ENCODE results near the gene PRDM1. TPM values are rescaled to one million over a fixed set of nuclear protein-coding genes. Genes with fewer than 3 reads are reported as not detected.

Gene PRDM1
- total and polyA plus RNA-seq, 2 of the 13 experiments (the other 11 are each of a cell fraction or from before 2014, with no cell fraction given) = 0.13 TPM; not detected in 1

DNA sequence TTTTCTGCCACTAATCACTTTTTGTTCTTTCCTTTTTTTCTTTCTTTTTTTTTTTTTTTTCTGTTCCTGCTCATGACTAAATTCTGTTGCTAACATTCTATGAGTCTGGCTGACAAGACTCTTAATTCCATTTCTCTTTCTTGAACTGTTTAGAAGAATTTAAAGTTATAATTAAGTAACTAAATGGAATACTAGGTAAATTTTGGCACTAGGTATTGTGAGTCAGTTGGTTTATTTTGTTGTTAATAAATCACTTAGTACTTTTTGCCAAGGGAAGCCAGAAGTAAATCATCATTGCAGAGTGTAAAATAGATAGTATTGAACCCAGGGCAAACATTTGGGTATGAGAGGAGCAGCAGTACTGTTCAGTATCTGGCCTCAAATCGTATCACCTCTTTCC lies 42.0 kb upstream of the PRDM1 start:
- ChIA-PET POLR2A (no interaction called here), CTCF (ENCODE audit: low intra/inter-chr PET ratio, low total read pairs) (no interaction called here)
- 0% methylated on average over 1 of the region's 1 CpG for WGBS (ENCODE audit: low lambda C conversion rate)
- Histone ChIP-seq H3K9me3 (ENCODE audit: low read length) (no peaks in the 10 kb centered on the region), H3K27me3 (ENCODE audit: control insufficient read depth in 1 of 2, insufficient read depth in 2 of 2, low read length in 2 of 2) (peaks cover 0 to 14% of the 10 kb centered on the region in 2 experiments; a peak in 1 of 5 replicates), H2AFZ (ENCODE audit: low read length) (no peak overlapping the region), H4K20me1 (ENCODE audit: insufficient read depth, low read length) (no peaks in the 10 kb centered on the region), H3K4me1 (ENCODE audit: insufficient read depth, low read length) (0 out of 2 replicates have a peak, but pooled peaks cover 5% of the 10 kb centered on the region), H3K4me3 (replicated peaks in 1 of 3; ENCODE audit: insufficient read depth in 1 of 3, low read depth in 2 of 3, low read length in 3 of 3) (no peak overlapping the region), H3K9ac (ENCODE audit: insufficient read depth, low read depth, low read length) (no peak overlapping the region), H3K36me3 (replicated peaks in 1 of 2; ENCODE audit: control insufficient read depth in 1 of 2, insufficient read depth in 2 of 2, low read length in 2 of 2) (no peaks in the 10 kb centered on the region), H3K27ac (ENCODE audit: extremely low read length, insufficient read depth, low read length) (no peak overlapping the region), H3K79me2 (ENCODE audit: insufficient read depth, low read length) (no peaks in the 10 kb centered on the region), H3K4me2 (ENCODE audit: low read depth, low read length) (no peak overlapping the region)
- in situ Hi-C loops (cut with HindIII; ENCODE audit: extremely low pct_ligation_motif_present, low pct_unique_long_range_greater_than_20kb) (no loop called here), intact Hi-C loops (cut with micrococcal nuclease; ENCODE audit: unreplicated experiment) (no loop called here)
- TF ChIP-seq AHR (CRISPR knock-in tag; IDR thresholded peaks at IDR 0.05) (no peak), ZNF713 (CRISPR knock-in tag; IDR thresholded peaks at IDR 0.05) (no peak), RXRA (CRISPR knock-in tag; IDR thresholded peaks at IDR 0.05) (no peak), ZSCAN12 (CRISPR knock-in tag; IDR thresholded peaks at IDR 0.05) (no peak), ZBTB21 (CRISPR knock-in tag; IDR thresholded peaks at IDR 0.05) (no peak), ZNF296 (CRISPR knock-in tag; conservative IDR thresholded peaks at IDR 0.05) (no peak), NFE2 (CRISPR knock-in tag; IDR thresholded peaks at IDR 0.05) (no peak)
- no TSS peak for BruUV-seq (replicated peaks)
- no peak for FAIRE-seq
- no peak for DNase-seq (ENCODE audit: low spot score)
- no peak for ATAC-seq

DNA sequence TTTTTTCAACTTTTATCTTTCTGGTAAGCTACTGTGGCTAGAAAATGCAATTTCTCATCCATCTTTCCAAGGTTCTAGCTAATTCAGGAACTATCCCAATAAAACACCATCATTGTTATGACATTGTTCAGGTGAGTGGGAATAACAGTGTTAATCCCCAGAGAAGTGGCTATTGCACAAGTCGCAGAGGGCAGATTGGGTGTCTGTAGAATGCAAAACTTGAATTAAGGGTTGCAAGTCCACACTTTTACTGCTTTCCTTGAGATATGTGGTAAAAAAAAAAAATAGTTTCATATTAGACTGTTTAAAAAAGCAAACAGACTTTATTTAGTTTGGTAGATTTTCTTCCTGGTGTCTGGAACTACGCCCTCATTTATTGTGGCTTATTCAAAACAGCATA lies 41.1 kb upstream of the PRDM1 start:
- Histone ChIP-seq H4K20me1 (ENCODE audit: insufficient read depth, low read length) (no peaks in the 10 kb centered on the region), H3K9me3 (ENCODE audit: low read length) (no peaks in the 10 kb centered on the region), H3K9ac (ENCODE audit: insufficient read depth, low read depth, low read length) (no peak overlapping the region), H3K36me3 (replicated peaks in 1 of 2; ENCODE audit: control insufficient read depth in 1 of 2, insufficient read depth in 2 of 2, low read length in 2 of 2) (no peaks in the 10 kb centered on the region), H3K4me1 (ENCODE audit: insufficient read depth, low read length) (0 out of 2 replicates have a peak, but pooled peaks cover 5% of the 10 kb centered on the region), H3K79me2 (ENCODE audit: insufficient read depth, low read length) (no peaks in the 10 kb centered on the region), H3K27me3 (ENCODE audit: control insufficient read depth in 1 of 2, insufficient read depth in 2 of 2, low read length in 2 of 2) (peaks cover 0 to 20% of the 10 kb centered on the region in 2 experiments; a peak in 1 of 5 replicates), H3K27ac (ENCODE audit: extremely low read length, insufficient read depth, low read length) (no peak overlapping the region), H3K4me2 (ENCODE audit: low read depth, low read length) (no peak overlapping the region), H2AFZ (ENCODE audit: low read length) (no peak overlapping the region), H3K4me3 (replicated peaks in 1 of 3; ENCODE audit: insufficient read depth in 1 of 3, low read depth in 2 of 3, low read length in 3 of 3) (no peak overlapping the region)
- CTCF ChIA-PET (ENCODE audit: low intra/inter-chr PET ratio, low total read pairs) = no interaction called here
- in situ Hi-C loops (cut with HindIII; ENCODE audit: extremely low pct_ligation_motif_present, low pct_unique_long_range_greater_than_20kb) (no loop called here), intact Hi-C loops (cut with micrococcal nuclease; ENCODE audit: unreplicated experiment) (no loop called here)
- ATAC-seq = no peak
- no peak for FAIRE-seq
- POLR2A ChIA-PET = no interaction called here
- no peak for DNase-seq (ENCODE audit: low spot score)
- WGBS (ENCODE audit: low lambda C conversion rate) = 28% methylated on average over 2 of the region's 2 CpGs
- BruUV-seq (replicated peaks) = no TSS peak
- TF ChIP-seq ZNF841 (CRISPR knock-in tag; IDR thresholded peaks at IDR 0.05; ENCODE audit: borderline replicate concordance) (no peak), CC2D1A (CRISPR knock-in tag; IDR thresholded peaks at IDR 0.05) (no peak), PHB2 (IDR thresholded peaks at IDR 0.05; ENCODE audit: partially characterized antibody) (no peak), GTF3A (CRISPR knock-in tag; conservative IDR thresholded peaks at IDR 0.05) (no peak), ZNF207 (IDR thresholded peaks at IDR 0.05; ENCODE audit: borderline replicate concordance) (no peak), ZNF614 (CRISPR knock-in tag; IDR thresholded peaks at IDR 0.05; ENCODE audit: borderline replicate concordance) (no peak), GABPA (IDR thresholded peaks at IDR 0.05; ENCODE audit: low read depth, low read length) (no peak), GABPA (CRISPR knock-in tag; IDR thresholded peaks at IDR 0.05; ENCODE audit: low read depth) (no peak), NFE2L2 (IDR thresholded peaks at IDR 0.05; ENCODE audit: low read length) (no peak), ZNF816 (CRISPR knock-in tag; IDR thresholded peaks at IDR 0.05; ENCODE audit: borderline replicate concordance) (no peak), ZFP36L2 (CRISPR knock-in tag; IDR thresholded peaks at IDR 0.05) (no peak), MAFK (conservative IDR thresholded peaks at IDR 0.05 in 1 of 2, IDR thresholded peaks at IDR 0.05 in 1 of 2; ENCODE audit: low read length in 2 of 2) (no peak), ARNT2 (CRISPR knock-in tag; IDR thresholded peaks at IDR 0.05; ENCODE audit: low read depth) (no peak), HOXA7 (CRISPR knock-in tag; IDR thresholded peaks at IDR 0.05) (no peak)
- TF ChIP-seq, protein P1, sequence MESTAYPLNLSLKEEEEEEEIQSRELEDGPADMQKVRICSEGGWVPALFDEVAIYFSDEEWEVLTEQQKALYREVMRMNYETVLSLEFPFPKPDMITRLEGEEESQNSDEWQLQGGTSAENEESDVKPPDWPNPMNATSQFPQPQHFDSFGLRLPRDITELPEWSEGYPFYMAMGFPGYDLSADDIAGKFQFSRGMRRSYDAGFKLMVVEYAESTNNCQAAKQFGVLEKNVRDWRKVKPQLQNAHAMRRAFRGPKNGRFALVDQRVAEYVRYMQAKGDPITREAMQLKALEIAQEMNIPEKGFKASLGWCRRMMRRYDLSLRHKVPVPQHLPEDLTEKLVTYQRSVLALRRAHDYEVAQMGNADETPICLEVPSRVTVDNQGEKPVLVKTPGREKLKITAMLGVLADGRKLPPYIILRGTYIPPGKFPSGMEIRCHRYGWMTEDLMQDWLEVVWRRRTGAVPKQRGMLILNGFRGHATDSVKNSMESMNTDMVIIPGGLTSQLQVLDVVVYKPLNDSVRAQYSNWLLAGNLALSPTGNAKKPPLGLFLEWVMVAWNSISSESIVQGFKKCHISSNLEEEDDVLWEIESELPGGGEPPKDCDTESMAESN (CRISPR knock-in tag; conservative IDR thresholded peaks at IDR 0.05) = no peak
